Upper lobe of left lung (tissue), 6 donors: ENCODE data around the gene MYL4. TPM values are rescaled to one million over a fixed set of nuclear protein-coding genes. Genes with fewer than 3 reads are reported as not detected.

Experiments used
- ATAC-seq, 2 donors: fragments of 200-7000 bp; cut with Tn5 transposase; one replicate each; pipeline ENCODE4 v1.9.1; 2022; ENCODE audit warnings: mild to moderate bottlenecking in 2 of 2, moderate library complexity in 2 of 2; ENCODE audit not compliant: low FRiP score in 2 of 2
- DNase-seq, 2 donors: peaks; one replicate each; pipeline ENCODE4 v3.0.0-alpha.2; 2019 to 2020
- H3K27ac ChIP-seq, 4 donors: fragments of 200-600 bp; sonication (generic); one replicate each; pipeline ENCODE4 v1.5.1; 2016 to 2019
- H3K27me3 ChIP-seq, 4 donors: fragments of 200-600 bp; sonication (generic); one replicate each; pipeline ENCODE4 v1.5.1; 2017 to 2019
- H3K36me3 ChIP-seq, 4 donors: fragments of 200-600 bp; sonication (generic); one replicate each; pipeline ENCODE4 v1.5.1; 2016 to 2019
- H3K4me1 ChIP-seq, 4 donors: fragments of 200-600 bp; sonication (generic); one replicate each; pipeline ENCODE4 v1.5.1; 2018 to 2019
- H3K4me3 ChIP-seq, 4 donors: fragments of 200-600 bp; sonication (generic); one replicate each; pipeline ENCODE4 v1.5.1; 2017 to 2019; ENCODE audit warnings: mild to moderate bottlenecking in 2 of 4, moderate library complexity in 1 of 4
- H3K9me3 ChIP-seq, 4 donors: fragments of 200-600 bp; sonication (generic); one replicate each; pipeline ENCODE4 v1.5.1; 2018 to 2019
- CTCF ChIP-seq, 6 experiments: fragments of 450-650 bp in 4 of 6; fragments of 200-600 bp in 2 of 6; sonication (generic) in 2 of 6; IDR thresholded peaks; one replicate each; pipeline ENCODE4 v1.5.1; 2016 to 2019; ENCODE audit warnings: antibody characterized with exemption in 6 of 6
- EP300 ChIP-seq, 4 donors: sonication (generic); formaldehyde crosslinking; IDR thresholded peaks; one replicate each; pipeline ENCODE4 v1.5.1; 2017; ENCODE audit warnings: antibody characterized with exemption in 4 of 4, control low read depth in 2 of 4
- POLR2A ChIP-seq, 4 donors: fragments of 450-650 bp; IDR thresholded peaks; one replicate each; pipeline ENCODE4 v1.5.1; 2016 to 2017; ENCODE audit warnings: antibody characterized with exemption in 4 of 4, mild to moderate bottlenecking in 2 of 4
- POLR2AphosphoS5 ChIP-seq, 2 donors: sonication (generic); formaldehyde crosslinking; IDR thresholded peaks; one replicate each; pipeline ENCODE4 v1.5.1; 2017; ENCODE audit warnings: antibody characterized with exemption in 2 of 2
- WGBS, 2 donors: methylation state at CpG; one replicate each; pipeline ENCODE4 v1.1.5; 2017 to 2018; 5-methylcytosine and 5-hydroxymethylcytosine counted together
- total RNA-seq, 6 donors: library from RNA; depleted of rRNA in 4 of 6; stranded (reverse); fragments of >200 nt in 4 of 6; gene quantifications; one replicate each; pipeline versions ENCODE4 v1.1.0 to v1.2.1, GENCODE V29; 2016 to 2021
- donor health status: DM: no; HTN: no; CAD: no; lungs with moderate emphysema.
- donor health status: DM: no; HTN: yes; CAD: no; lungs with severe emphysema.

The MYL4 gene
- total RNA-seq, 6 donors from 2014 or later: 1.4 to 3.1 (median 1.6) TPM; not detected in 3

GRCh38 chr17:47239619-47239966 is 30.4 kb downstream of the MYL4 start:
- TF ChIP-seq EP300 (IDR thresholded peaks at IDR 0.05) (no peak), POLR2AphosphoS5 (IDR thresholded peaks at IDR 0.05) (no peak), CTCF (IDR thresholded peaks at IDR 0.05) (no peak)
- Histone ChIP-seq H3K27me3 (no peaks in the 10 kb centered on the region), H3K4me1 (peaks cover 12 to 18% (median 15%) of the 10 kb centered on the region in 4 donors), H3K4me3 (no peak overlapping the region), H3K9me3 (no peaks in the 10 kb centered on the region), H3K36me3 (no peaks in the 10 kb centered on the region), H3K27ac (peak overlapping the region; percentile 53 to 79 (median 74))
- ATAC-seq: no peak
- DNase-seq: no peak
- WGBS, 2 donors: 81 to 85% methylated on average over 7 of the region's 7 CpGs

- H3K27me3 ChIP-seq: no peaks in the 10 kb centered on the region
- ATAC-seq (peak; percentile 65 to 85), DNase-seq (peak; percentile 6 to 70)
Measured at GRCh38 chr17:47239967-47240651, 31.0 kb downstream of the MYL4 start.

GRCh38 chr17:47240806-47241205 is 31.7 kb downstream of the MYL4 start:
- Histone ChIP-seq H3K27ac (peak overlapping the region in 3 of 4 donors; percentile 53 to 75 (median 73)), H3K4me3 (no peak overlapping the region), H3K9me3 (no peaks in the 10 kb centered on the region), H3K27me3 (no peaks in the 10 kb centered on the region), H3K36me3 (no peaks in the 10 kb centered on the region), H3K4me1 (peaks cover 12 to 18% (median 15%) of the 10 kb centered on the region in 4 donors)
- ATAC-seq: no peak
- WGBS, 2 donors: 69 to 81% methylated on average over 3 of the region's 3 CpGs
- no peak for DNase-seq
- TF ChIP-seq POLR2AphosphoS5 (IDR thresholded peaks at IDR 0.05) (no peak), CTCF (IDR thresholded peaks at IDR 0.05) (no peak), POLR2A (IDR thresholded peaks at IDR 0.05) (no peak), EP300 (IDR thresholded peaks at IDR 0.05) (no peak)

More at GRCh38 chr17:47239967-47240651, 31.0 kb downstream of the MYL4 start:
- Histone ChIP-seq H3K4me3 (no peak overlapping the region), H3K36me3 (no peaks in the 10 kb centered on the region), H3K9me3 (no peaks in the 10 kb centered on the region), H3K27ac (peak overlapping the region; percentile 53 to 79 (median 74)), H3K4me1 (peaks cover 12 to 18% (median 15%) of the 10 kb centered on the region in 4 donors)
- WGBS, 2 donors: 36 to 43% methylated on average over 3 of the region's 3 CpGs
- TF ChIP-seq POLR2AphosphoS5 (IDR thresholded peaks at IDR 0.05): peak; percentile 39 to 85
- TF ChIP-seq CTCF (IDR thresholded peaks at IDR 0.05): no peak
- TF ChIP-seq EP300 (IDR thresholded peaks at IDR 0.05): peak in 1 of 4 donors; percentile 56
- no peak for TF ChIP-seq POLR2A (IDR thresholded peaks at IDR 0.05)

DNA sequence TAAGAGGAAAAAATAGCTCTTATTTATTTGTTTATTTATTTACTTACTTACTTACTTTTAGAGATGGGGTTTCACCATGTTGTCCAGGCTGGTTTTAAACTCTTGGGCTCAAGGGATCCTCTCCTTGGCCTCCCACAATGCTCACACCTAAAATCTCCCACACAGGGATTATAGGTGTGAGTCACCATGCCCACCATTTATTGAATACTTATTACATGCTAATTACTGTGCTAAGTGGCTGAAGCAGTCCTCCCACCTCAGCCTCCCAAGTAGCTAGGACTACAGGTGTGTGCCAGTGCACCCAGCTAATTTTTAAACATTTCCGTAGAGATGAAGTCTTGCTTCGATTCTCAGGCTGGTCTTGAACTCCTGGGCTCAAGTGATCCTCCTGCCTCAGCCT is 33.5 kb downstream of the MYL4 start:
- no peak overlapping the region for H3K27ac ChIP-seq
- no peak for DNase-seq
- no peaks in the 10 kb centered on the region for H3K27me3 ChIP-seq
- H3K4me1 ChIP-seq: peaks cover 12 to 18% (median 15%) of the 10 kb centered on the region in 4 donors
- no peaks in the 10 kb centered on the region for H3K36me3 ChIP-seq
- no peak overlapping the region for H3K4me3 ChIP-seq
- TF ChIP-seq POLR2AphosphoS5 (IDR thresholded peaks at IDR 0.05) (no peak), EP300 (IDR thresholded peaks at IDR 0.05) (no peak), POLR2A (IDR thresholded peaks at IDR 0.05) (no peak)
- ATAC-seq: no peak
- 92 to 100% methylated on average over 1 to 2 of the region's 2 CpGs for WGBS, 2 donors
- H3K9me3 ChIP-seq: no peaks in the 10 kb centered on the region

DNA sequence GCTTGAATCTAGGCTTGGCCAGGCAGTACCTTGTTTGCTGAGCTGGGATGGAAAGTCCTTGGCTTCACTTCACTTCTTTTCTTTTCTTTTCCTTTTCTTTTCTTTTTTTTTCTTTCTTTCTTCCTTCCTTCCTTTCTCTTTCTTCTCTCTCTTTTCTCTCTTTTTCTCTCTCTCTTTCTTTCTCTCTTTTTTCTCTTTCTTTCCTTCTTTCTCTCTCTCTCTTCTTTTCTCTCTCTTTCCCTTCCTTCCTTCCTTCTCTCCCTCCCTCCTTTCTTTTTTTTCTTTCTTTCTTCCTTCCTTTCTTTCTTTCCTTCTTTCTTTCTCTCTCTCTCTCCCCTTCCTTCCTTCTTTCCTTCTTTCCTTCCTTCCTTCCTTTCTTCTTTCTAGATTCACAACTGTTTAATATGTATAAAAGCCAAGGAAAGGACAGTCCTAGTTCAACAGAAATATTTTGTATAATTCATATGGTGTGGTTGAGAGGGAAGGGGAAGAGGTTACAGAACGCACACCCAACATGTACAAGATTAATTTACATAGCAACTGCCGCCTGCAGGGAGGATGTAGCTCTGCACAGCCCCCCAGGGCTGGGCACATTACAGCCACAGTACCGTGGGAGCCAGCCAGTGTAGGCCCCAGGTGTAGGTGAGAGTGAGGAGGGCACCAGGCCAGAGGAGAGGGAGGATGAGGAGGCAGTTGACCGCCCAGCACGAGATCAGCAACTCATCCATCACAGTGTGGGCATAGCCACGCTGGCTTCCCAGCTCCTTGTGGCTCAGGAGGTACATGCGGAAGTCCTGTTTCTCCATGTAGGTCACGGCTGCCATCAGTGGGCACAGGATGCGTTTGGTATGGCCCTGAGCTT is 34.8 kb downstream of the MYL4 start:
- peaks cover 12 to 18% (median 15%) of the 10 kb centered on the region in 4 donors for H3K4me1 ChIP-seq
- no peak overlapping the region for H3K27ac ChIP-seq
- H3K4me3 ChIP-seq: no peak overlapping the region
- peak in 1 of 2 donors; percentile 19 for ATAC-seq
- H3K36me3 ChIP-seq: no peaks in the 10 kb centered on the region
- no peaks in the 10 kb centered on the region for H3K9me3 ChIP-seq
- no peaks in the 10 kb centered on the region for H3K27me3 ChIP-seq
- TF ChIP-seq EP300 (IDR thresholded peaks at IDR 0.05): no peak
- TF ChIP-seq CTCF (IDR thresholded peaks at IDR 0.05): no peak
- no peak for TF ChIP-seq POLR2AphosphoS5 (IDR thresholded peaks at IDR 0.05)
- no peak for TF ChIP-seq POLR2A (IDR thresholded peaks at IDR 0.05)
- DNase-seq: peak in 1 of 2 donors; percentile 24
- WGBS, 2 donors: 79 to 86% methylated on average over 9 of the region's 9 CpGs
